Karpas-422 (cell line): ENCODE results near the gene EPAS1. TPM values are rescaled to one million over a fixed set of nuclear protein-coding genes. Genes with fewer than 3 reads are reported as not detected.

Experiments used
- DNase-seq: peaks from one replicate; pipeline ENCODE4 v3.0.0-alpha.2; 2015
- H2AFZ ChIP-seq: fragments of 200-600 bp; sonication (generic); 2 replicates; pipeline ENCODE4 v1.6.1; 2014; ENCODE audit warnings: antibody characterized with exemption, low read length, mixed read lengths
- H3K27ac ChIP-seq: fragments of 200-600 bp; sonication (generic); 2 replicates; pipeline ENCODE4 v1.5.1; 2014; ENCODE audit warnings: mild to moderate bottlenecking, low read length, moderate library complexity
- H3K27me3 ChIP-seq: fragments of 200-600 bp; sonication (generic); 2 replicates; pipeline ENCODE4 v1.6.1; 2014; ENCODE audit warnings: low read length, mixed read lengths
- H3K36me3 ChIP-seq: fragments of 200-600 bp; sonication (generic); 2 replicates; pipeline ENCODE4 v1.6.1; 2014; ENCODE audit warnings: low read length, mixed read lengths; ENCODE audit not compliant: insufficient read depth
- H3K4me1 ChIP-seq: fragments of 200-600 bp; sonication (generic); 2 replicates; pipeline ENCODE4 v1.6.1; 2014; ENCODE audit warnings: mild to moderate bottlenecking, low read length, mixed read lengths
- H3K4me2 ChIP-seq: fragments of 200-600 bp; sonication (generic); 2 replicates; pipeline ENCODE4 v1.6.1; 2014; ENCODE audit warnings: low read length, low read depth, mild to moderate bottlenecking; ENCODE audit not compliant: poor library complexity, severe bottlenecking
- H3K4me3 ChIP-seq: fragments of 200-600 bp; sonication (generic); 2 replicates; pipeline ENCODE4 v1.5.1; 2014; ENCODE audit warnings: mild to moderate bottlenecking, antibody characterized with exemption, low read length, mixed read lengths
- H3K79me2 ChIP-seq: fragments of 200-600 bp; sonication (generic); 2 replicates; pipeline ENCODE4 v1.6.1; 2014; ENCODE audit warnings: mild to moderate bottlenecking, low read length, mixed read lengths
- H3K9ac ChIP-seq: fragments of 200-600 bp; sonication (generic); 2 replicates; pipeline ENCODE4 v1.6.0; 2014; ENCODE audit warnings: low read length
- H3K9me2 ChIP-seq: fragments of 200-600 bp; sonication (generic), shearing (Covaris generic); replicated peaks from 2 replicates; pipeline ENCODE4 v1.6.0; 2014; ENCODE audit warnings: mild to moderate bottlenecking, low read length, moderate library complexity; ENCODE audit not compliant: insufficient read depth
- H3K9me3 ChIP-seq: fragments of 300-700, 200-600 bp; sonication (generic); 2 replicates; pipeline ENCODE4 v1.6.1; 2014; ENCODE audit warnings: low read length, mixed read lengths
- H4K20me1 ChIP-seq: fragments of 200-600 bp; sonication (generic); 2 replicates; pipeline ENCODE4 v1.6.1; 2014; ENCODE audit warnings: mild to moderate bottlenecking, antibody characterized with exemption, low read length, low read depth; ENCODE audit not compliant: insufficient read depth
- total RNA-seq: library from RNA; depleted of rRNA; stranded (reverse); fragments of >200 nt; shearing (Covaris generic); gene quantifications from 2 replicates; pipeline ENCODE4 v1.2.3, GENCODE V29; 2014; ENCODE audit warnings: low replicate concordance

Gene EPAS1
- total RNA-seq, 1 experiment from 2014 or later: not detected

GRCh38 chr2:46338674-46339073 is 41.5 kb downstream of the EPAS1 start:
- H3K79me2 ChIP-seq: no peaks in the 10 kb centered on the region
- H3K9me3 ChIP-seq: no peaks in the 10 kb centered on the region
- H3K27me3 ChIP-seq: no peaks in the 10 kb centered on the region
- DNase-seq: no peak
- H3K4me1 ChIP-seq: no peaks in the 10 kb centered on the region
- no peak overlapping the region for H3K9ac ChIP-seq
- H3K4me2 ChIP-seq: no peak overlapping the region
- no peaks in the 10 kb centered on the region for H3K9me2 ChIP-seq
- H3K27ac ChIP-seq: no peak overlapping the region
- H3K4me3 ChIP-seq: no peak overlapping the region
- no peaks in the 10 kb centered on the region for H4K20me1 ChIP-seq
- no peaks in the 10 kb centered on the region for H3K36me3 ChIP-seq
- H2AFZ ChIP-seq: no peak overlapping the region

- H3K27me3 ChIP-seq: no peaks in the 10 kb centered on the region
- no peaks in the 10 kb centered on the region for H3K9me2 ChIP-seq
- no peak overlapping the region for H3K9ac ChIP-seq
- H3K4me1 ChIP-seq: no peaks in the 10 kb centered on the region
- H3K36me3 ChIP-seq: no peaks in the 10 kb centered on the region
- no peak for DNase-seq
- no peak overlapping the region for H3K4me3 ChIP-seq
- H3K9me3 ChIP-seq: no peaks in the 10 kb centered on the region
- H3K79me2 ChIP-seq: no peaks in the 10 kb centered on the region
- H2AFZ ChIP-seq: no peak overlapping the region
- no peak overlapping the region for H3K4me2 ChIP-seq
- no peak overlapping the region for H3K27ac ChIP-seq
- no peaks in the 10 kb centered on the region for H4K20me1 ChIP-seq
Measured at GRCh38 chr2:46339200-46339599, 42.0 kb downstream of the EPAS1 start.

DNA sequence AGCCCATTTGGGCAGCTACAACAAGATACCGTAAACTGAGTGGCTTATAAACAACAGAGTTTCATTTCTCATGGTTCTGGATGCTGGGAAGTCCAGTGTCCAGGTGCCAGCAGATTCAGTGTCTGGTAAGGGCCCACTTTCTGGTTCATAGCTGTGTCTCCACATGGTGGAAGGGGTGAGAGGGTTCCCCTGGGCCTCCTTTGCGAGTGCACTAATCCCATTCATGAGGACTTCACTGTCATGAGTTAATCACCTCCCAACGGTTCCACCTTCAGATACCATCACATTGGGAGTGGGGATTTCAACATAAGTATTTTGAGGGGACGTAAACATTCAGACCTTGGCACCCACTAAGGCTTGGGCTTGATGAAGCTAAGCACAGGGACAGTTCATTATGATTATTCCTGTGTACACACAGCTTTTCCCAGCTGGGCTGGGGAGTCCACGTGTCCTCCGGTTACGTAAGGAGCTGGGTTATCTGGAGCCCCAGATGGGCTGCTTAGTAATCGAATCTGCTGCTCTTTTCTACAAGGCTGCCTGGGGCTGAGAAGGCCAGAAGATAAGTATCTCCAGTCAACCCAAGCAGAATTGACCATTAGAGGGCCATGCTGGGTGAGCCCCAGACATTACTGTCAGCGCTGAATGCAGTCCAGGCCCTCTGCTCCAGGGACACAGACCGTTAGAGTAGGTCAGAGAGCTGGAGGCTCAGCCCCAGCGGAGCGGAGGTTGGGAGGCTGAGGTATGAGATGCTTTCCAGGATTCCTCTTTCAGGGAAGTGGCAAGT is 42.7 kb downstream of the EPAS1 start:
- no peaks in the 10 kb centered on the region for H4K20me1 ChIP-seq
- H3K27ac ChIP-seq: no peak overlapping the region
- no peaks in the 10 kb centered on the region for H3K9me2 ChIP-seq
- no peak overlapping the region for H3K9ac ChIP-seq
- no peaks in the 10 kb centered on the region for H3K36me3 ChIP-seq
- H3K27me3 ChIP-seq: no peaks in the 10 kb centered on the region
- DNase-seq: no peak
- H3K4me3 ChIP-seq: no peak overlapping the region
- H3K9me3 ChIP-seq: no peaks in the 10 kb centered on the region
- H2AFZ ChIP-seq: no peak overlapping the region
- H3K4me1 ChIP-seq: no peaks in the 10 kb centered on the region
- no peaks in the 10 kb centered on the region for H3K79me2 ChIP-seq
- no peak overlapping the region for H3K4me2 ChIP-seq

DNA sequence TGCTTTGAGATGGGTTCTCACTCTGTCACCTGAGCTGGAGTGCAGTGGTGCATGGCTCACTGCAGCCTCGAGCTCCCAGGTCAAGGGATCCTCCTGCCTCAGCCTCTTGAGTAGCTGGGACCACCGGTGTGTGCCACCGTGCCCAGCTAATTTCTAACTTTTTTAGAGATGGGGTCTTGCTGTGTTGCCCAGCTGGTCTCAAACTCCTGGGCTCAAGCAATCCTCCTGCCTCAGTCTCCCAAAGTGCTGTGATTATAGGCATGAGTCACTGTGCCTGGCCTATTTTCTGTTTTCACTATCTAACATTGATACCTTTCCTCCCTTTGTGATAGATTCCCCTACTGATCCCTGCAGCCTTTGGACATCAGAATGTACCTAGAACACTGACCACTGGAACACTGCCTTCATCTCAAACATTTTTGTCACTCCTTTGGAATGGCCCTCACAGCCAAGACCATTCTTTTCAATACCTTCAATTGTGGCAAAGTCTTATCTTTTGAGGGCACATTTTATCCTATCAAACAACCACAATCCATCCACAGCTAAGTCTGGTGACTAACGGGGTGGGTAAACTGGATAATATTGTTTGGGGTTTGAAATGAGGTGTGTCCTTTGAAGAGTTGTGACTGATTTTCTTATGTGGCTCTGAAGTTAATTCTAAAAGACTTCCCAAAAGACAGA is 43.7 kb downstream of the EPAS1 start:
- H3K36me3 ChIP-seq: no peaks in the 10 kb centered on the region
- no peaks in the 10 kb centered on the region for H3K4me1 ChIP-seq
- no peak overlapping the region for H2AFZ ChIP-seq
- no peaks in the 10 kb centered on the region for H4K20me1 ChIP-seq
- H3K79me2 ChIP-seq: no peaks in the 10 kb centered on the region
- H3K27ac ChIP-seq: no peak overlapping the region
- H3K27me3 ChIP-seq: no peaks in the 10 kb centered on the region
- no peak overlapping the region for H3K4me2 ChIP-seq
- no peaks in the 10 kb centered on the region for H3K9me3 ChIP-seq
- no peak for DNase-seq
- H3K9me2 ChIP-seq: no peaks in the 10 kb centered on the region
- H3K9ac ChIP-seq: no peak overlapping the region
- H3K4me3 ChIP-seq: no peak overlapping the region

DNA sequence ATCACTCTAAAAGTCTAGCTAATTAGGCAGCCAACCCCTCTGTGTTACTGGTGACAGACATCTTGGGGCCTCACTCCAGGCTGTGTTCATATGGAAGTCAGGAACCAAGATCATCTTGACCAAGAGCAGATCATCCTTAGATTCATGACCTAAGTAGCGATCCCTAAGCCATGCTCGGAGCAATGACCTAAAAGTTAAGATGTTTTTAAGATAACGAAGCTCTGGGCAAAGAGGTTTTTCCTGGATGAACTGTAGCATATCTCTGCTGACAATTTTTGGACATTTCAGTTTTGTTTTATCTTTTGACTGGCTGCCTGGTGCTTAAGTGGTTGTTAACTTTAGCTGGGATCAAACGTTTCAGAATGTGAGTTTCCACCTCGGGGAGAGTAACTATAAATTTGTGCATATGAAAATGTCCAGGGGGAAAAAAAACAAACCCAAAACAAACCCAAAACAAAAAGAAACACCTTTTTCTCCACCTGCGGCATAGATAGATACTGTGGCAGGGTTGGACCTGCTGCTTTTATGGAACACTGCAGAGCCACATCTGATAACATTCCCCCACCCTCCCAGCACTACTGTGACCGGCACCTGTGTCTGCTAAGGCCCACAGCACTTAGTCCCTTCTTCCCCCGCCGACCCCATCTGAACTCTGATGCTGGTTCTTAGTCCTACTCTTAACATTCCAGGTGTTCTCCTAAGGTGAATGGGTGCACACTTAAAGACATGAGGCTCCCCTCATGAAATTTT is 45.5 kb downstream of the EPAS1 start:
- Histone ChIP-seq H3K9me3 (no peaks in the 10 kb centered on the region), H3K4me2 (no peak overlapping the region), H3K27me3 (no peaks in the 10 kb centered on the region), H3K27ac (no peak overlapping the region), H3K36me3 (no peaks in the 10 kb centered on the region), H3K4me3 (no peak overlapping the region), H4K20me1 (no peaks in the 10 kb centered on the region), H3K9ac (no peak overlapping the region), H3K79me2 (no peaks in the 10 kb centered on the region), H2AFZ (no peak overlapping the region), H3K4me1 (no peaks in the 10 kb centered on the region), H3K9me2 (no peaks in the 10 kb centered on the region)
- no peak for DNase-seq

- Histone ChIP-seq H3K79me2 (no peaks in the 10 kb centered on the region), H3K4me1 (no peaks in the 10 kb centered on the region), H3K9me3 (no peaks in the 10 kb centered on the region)
Measured at GRCh38 chr2:46344706-46345105, 47.5 kb downstream of the EPAS1 start.

DNA sequence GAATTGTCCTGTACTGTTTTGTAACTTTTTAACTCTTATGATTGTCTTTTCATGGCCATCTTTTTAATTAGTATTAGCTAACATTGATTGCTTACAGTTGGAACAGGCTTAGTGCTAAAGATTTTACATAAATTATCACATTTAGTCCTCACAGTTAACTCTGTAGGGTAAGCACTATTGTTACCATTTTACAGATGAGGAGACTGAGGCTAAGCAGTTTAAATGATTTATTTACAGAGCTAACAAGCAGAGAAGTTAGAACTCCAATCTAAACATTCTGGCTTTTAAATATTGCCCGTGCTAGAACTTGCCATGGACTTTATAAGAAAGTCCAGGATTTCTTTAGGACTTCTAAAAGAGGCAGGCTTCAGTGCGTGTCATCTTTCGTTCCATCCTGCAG is 48.6 kb downstream of the EPAS1 start:
- no peak overlapping the region for H3K4me3 ChIP-seq
- no peaks in the 10 kb centered on the region for H3K27me3 ChIP-seq
- H3K4me2 ChIP-seq: no peak overlapping the region
- H3K4me1 ChIP-seq: no peaks in the 10 kb centered on the region
- no peaks in the 10 kb centered on the region for H3K36me3 ChIP-seq
- H3K9me3 ChIP-seq: no peaks in the 10 kb centered on the region
- H2AFZ ChIP-seq: no peak overlapping the region
- no peak overlapping the region for H3K27ac ChIP-seq
- H3K9me2 ChIP-seq: no peaks in the 10 kb centered on the region
- H3K9ac ChIP-seq: no peak overlapping the region
- H4K20me1 ChIP-seq: no peaks in the 10 kb centered on the region
- H3K79me2 ChIP-seq: no peaks in the 10 kb centered on the region
- DNase-seq: no peak

More at GRCh38 chr2:46344706-46345105, 47.5 kb downstream of the EPAS1 start:
- H3K27ac ChIP-seq: no peak overlapping the region
- no peak for DNase-seq
- H3K9ac ChIP-seq: no peak overlapping the region
- no peak overlapping the region for H3K4me3 ChIP-seq
- H2AFZ ChIP-seq: no peak overlapping the region
- no peaks in the 10 kb centered on the region for H3K27me3 ChIP-seq
- no peaks in the 10 kb centered on the region for H4K20me1 ChIP-seq
- H3K4me2 ChIP-seq: no peak overlapping the region
- no peaks in the 10 kb centered on the region for H3K36me3 ChIP-seq
- H3K9me2 ChIP-seq: no peaks in the 10 kb centered on the region

- Histone ChIP-seq H3K4me3 (no peak overlapping the region), H3K4me1 (no peaks in the 10 kb centered on the region), H3K27me3 (no peaks in the 10 kb centered on the region), H3K9ac (no peak overlapping the region), H3K79me2 (no peaks in the 10 kb centered on the region), H4K20me1 (no peaks in the 10 kb centered on the region), H3K4me2 (no peak overlapping the region), H2AFZ (no peak overlapping the region), H3K27ac (no peak overlapping the region), H3K36me3 (no peaks in the 10 kb centered on the region), H3K9me3 (no peaks in the 10 kb centered on the region), H3K9me2 (no peaks in the 10 kb centered on the region)
- no peak for DNase-seq
Measured at GRCh38 chr2:46346719-46347118, 49.5 kb downstream of the EPAS1 start.
